NOMO-1 treated with DMSO at 0.1 percent for 48 hours (cell line): Measurements from ENCODE around the gene ZNF865.

ENCODE experiments used
- DNase-seq: peaks from one replicate; lab custom pipeline; 2025; ENCODE audit not compliant: unreplicated experiment; lab: John Stamatoyannopoulos, UW

Gene ZNF865

DNA sequence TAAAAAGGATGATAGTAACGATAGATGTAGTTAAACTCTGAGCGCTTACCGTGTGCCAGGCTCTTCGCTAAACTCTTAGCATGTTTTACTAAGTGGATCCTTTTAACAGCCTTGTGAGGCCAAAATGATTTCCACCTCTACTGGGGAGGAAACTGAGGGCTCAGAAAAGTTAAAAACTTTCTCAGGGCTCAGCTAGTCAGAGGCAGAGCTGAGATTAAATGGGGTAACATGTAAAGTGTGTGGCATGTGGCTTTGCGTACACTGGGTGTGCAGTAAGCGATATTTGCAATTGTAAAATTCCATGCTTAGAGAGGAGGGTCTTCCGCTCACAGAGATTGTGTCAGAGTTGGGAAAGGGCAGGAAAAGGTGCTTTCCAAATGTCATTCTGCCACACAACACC is 51.1 kb downstream of the ZNF865 start:
- no peak for DNase-seq

GRCh38 chr19:55656988-55657747 is 51.7 kb downstream of the ZNF865 start:
- DNase-seq, result no peak

GRCh38 chr19:55658846-55659459 is 53.5 kb downstream of the ZNF865 start:
- DNase-seq, result no peak

DNA sequence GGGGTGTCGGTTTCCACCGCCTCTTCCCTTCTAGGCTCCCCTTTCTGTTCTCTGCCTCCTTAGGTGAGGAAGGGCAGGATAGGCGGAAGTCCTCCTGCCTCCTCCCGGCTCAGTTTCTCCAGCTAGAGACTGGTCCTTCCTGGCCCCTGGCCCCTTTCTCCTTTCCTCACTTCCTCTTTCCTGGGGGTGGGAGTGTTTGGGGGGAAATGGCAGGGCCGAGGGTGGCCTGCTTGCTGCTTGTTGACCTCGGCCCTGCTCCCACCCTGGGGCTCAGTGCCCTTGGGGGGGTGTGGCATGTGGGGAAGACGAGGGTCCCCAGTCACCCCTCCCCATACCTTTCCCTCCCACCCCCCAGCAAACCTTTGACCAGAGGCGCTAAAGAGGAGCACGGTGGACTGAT is 54.4 kb downstream of the ZNF865 start:
- no peak for DNase-seq

GRCh38 chr19:55660404-55660803 is 55.0 kb downstream of the ZNF865 start:
- no peak for DNase-seq

- no peak for DNase-seq
These were observed 55.5 kb downstream of the ZNF865 start for GRCh38 chr19:55660991-55661390.

- DNase-seq, result no peak
These were observed 56.4 kb downstream of the ZNF865 start for GRCh38 chr19:55661826-55662225.

- no peak for DNase-seq
These were observed 58.5 kb downstream of the ZNF865 start for GRCh38 chr19:55663846-55664536.

DNA sequence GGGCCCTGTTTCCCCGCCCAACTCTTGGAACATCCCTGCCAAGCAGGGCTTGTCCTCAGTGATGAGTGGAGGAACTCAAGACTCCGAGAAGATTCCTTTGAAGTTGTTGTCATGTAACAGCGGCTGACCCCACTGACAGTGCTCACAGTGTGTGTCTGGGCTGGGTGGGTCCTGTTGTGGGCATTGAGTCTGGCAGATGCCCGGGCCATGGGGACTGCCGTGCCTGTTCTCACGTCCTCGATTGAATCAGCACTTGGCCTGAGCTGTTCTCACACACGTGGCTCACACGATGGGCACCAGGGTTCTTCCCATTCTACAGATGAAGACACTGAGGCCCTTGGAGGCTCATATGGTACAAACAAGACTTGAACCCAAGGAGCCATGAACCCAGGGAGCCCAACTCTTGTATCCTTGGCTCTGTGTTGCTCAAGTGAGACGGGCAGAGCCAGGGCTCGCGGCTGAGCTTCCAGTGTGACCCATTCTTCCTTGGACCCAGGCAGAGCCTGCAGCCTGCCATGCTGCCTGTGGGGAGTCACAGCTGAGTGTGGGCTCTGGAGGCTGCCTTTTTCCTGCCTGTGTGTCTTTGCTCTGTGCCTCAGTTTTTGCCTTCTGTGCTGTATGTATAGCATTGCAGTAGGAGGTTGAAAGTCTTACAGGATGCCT is 61.0 kb downstream of the ZNF865 start:
- no peak for DNase-seq
